Measurements from ENCODE around the gene NUBP2.

- TF ChIP-seq CTCF (IDR thresholded peaks at IDR 0.05) (no peak), POLR2A (IDR thresholded peaks at IDR 0.05) (no peak), POLR2AphosphoS5 (IDR thresholded peaks at IDR 0.05) (no peak), EP300 (IDR thresholded peaks at IDR 0.05) (no peak)
Measured at GRCh38 chr16:1740234-1740633, 42.5 kb upstream of the NUBP2 start.
